ENCODE measurements around the gene CNTRL. TPM values are rescaled to one million over a fixed set of nuclear protein-coding genes. Genes with fewer than 3 reads are reported as not detected.
A peak's percentile ranks its signal among the peaks of the same experiment; 100 is the strongest.

The CNTRL gene
- total RNA-seq, 1 donor from 2014 or later: 7.5 TPM

DNA sequence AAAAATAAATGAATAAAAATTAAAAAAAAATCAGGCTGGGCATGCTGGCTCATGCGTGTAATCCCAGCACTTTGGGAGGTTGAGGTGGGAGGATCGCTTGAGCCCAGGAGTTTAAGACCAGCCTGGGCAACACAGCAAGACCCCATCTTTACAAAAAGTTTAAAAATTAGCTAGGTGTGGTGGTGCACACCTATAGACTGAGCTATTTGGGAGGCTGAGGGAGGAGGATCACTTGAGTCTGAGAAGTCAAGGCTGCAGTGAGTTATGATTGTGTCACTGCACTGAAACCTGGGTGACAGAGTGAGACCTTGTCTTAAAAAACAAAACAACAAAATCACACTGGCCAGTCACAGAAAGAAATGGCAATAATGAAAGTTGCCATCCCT is 3.4 kb upstream of the CNTRL start:
- Mint-ChIP-seq H3K27ac (ENCODE audit: unreplicated experiment) (no peak overlapping the region), H3K4me3 (ENCODE audit: unreplicated experiment) (no peak overlapping the region), H3K36me3 (ENCODE audit: unreplicated experiment) (peaks cover 11% of the 10 kb centered on the region), H3K27me3 (ENCODE audit: unreplicated experiment) (no peaks in the 10 kb centered on the region), H3K9me3 (ENCODE audit: unreplicated experiment) (peaks cover 15% of the 10 kb centered on the region), H3K4me1 (ENCODE audit: unreplicated experiment) (peaks cover 22% of the 10 kb centered on the region)
- TF ChIP-seq, protein P1, sequence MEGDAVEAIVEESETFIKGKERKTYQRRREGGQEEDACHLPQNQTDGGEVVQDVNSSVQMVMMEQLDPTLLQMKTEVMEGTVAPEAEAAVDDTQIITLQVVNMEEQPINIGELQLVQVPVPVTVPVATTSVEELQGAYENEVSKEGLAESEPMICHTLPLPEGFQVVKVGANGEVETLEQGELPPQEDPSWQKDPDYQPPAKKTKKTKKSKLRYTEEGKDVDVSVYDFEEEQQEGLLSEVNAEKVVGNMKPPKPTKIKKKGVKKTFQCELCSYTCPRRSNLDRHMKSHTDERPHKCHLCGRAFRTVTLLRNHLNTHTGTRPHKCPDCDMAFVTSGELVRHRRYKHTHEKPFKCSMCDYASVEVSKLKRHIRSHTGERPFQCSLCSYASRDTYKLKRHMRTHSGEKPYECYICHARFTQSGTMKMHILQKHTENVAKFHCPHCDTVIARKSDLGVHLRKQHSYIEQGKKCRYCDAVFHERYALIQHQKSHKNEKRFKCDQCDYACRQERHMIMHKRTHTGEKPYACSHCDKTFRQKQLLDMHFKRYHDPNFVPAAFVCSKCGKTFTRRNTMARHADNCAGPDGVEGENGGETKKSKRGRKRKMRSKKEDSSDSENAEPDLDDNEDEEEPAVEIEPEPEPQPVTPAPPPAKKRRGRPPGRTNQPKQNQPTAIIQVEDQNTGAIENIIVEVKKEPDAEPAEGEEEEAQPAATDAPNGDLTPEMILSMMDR (IDR thresholded peaks at IDR 0.05): no peak
- DNase-seq (ENCODE audit: extremely low spot score, unreplicated experiment): no peak

DNA sequence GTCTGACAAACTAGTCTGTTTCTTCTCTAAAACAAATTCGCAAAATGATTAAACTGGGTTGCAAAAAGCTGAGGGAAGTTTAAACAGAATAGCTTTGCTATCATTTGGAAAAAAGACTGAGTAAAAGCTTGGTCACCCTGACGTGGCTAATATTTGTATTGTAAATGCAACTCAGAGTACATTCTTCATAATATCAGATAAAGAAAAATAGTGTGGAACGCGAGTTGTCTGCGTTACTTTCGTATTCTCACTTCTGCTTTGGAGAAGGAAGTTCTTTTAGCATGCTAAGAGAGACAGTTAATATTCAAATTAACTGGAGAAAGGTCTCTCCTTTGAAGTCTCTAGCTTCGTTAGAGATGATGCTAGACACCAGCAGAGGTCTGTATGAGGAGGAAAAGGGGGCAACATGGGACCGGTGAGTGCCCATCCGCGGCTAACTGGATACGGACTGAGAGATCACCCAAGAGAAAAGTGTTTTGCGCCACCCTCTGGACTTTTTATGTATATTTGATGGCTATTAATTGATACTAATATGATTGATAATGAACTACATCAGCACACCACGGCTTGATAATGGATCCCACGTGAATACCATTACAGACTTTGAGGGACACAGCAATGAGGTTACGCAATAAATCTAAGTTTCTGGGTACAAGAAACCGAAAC is 2.9 kb upstream of the CNTRL start:
- H3K9me3 Mint-ChIP-seq (ENCODE audit: unreplicated experiment): peaks cover 15% of the 10 kb centered on the region
- DNase-seq (ENCODE audit: extremely low spot score, unreplicated experiment): no peak
- peaks cover 11% of the 10 kb centered on the region for H3K36me3 Mint-ChIP-seq (ENCODE audit: unreplicated experiment)
- no peaks in the 10 kb centered on the region for H3K27me3 Mint-ChIP-seq (ENCODE audit: unreplicated experiment)
- H3K4me1 Mint-ChIP-seq (ENCODE audit: unreplicated experiment): peaks cover 22% of the 10 kb centered on the region
- TF ChIP-seq, protein P1 (IDR thresholded peaks at IDR 0.05): peak; percentile 31
- no peak overlapping the region for H3K27ac Mint-ChIP-seq (ENCODE audit: unreplicated experiment)
- H3K4me3 Mint-ChIP-seq (ENCODE audit: unreplicated experiment): no peak overlapping the region

DNA sequence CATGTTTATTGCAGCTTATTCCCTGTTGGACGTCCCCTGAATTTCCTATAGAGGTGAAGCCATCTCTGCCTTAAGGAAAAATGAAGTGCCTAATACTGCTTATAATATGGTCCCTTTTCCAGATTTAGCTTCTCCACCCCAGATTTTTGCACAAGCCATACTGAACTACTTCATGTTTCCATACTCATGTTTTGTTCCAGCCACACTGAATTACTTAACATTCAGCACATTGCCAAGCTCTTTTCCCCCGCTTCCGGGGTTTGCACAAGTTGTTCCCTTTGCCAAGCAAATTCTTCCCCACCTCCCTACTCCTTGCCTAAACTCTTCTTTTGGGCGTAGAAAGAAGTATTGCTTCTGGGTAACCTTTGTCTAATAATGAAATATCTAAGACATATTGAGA is 1.7 kb upstream of the CNTRL start:
- TF ChIP-seq, protein P1 (IDR thresholded peaks at IDR 0.05): no peak
- Mint-ChIP-seq H3K27me3 (ENCODE audit: unreplicated experiment) (no peaks in the 10 kb centered on the region), H3K4me1 (ENCODE audit: unreplicated experiment) (peaks cover 22% of the 10 kb centered on the region), H3K9me3 (ENCODE audit: unreplicated experiment) (peaks cover 12% of the 10 kb centered on the region), H3K36me3 (ENCODE audit: unreplicated experiment) (peaks cover 9% of the 10 kb centered on the region), H3K27ac (ENCODE audit: unreplicated experiment) (no peak overlapping the region), H3K4me3 (ENCODE audit: unreplicated experiment) (no peak overlapping the region)
- no peak for DNase-seq (ENCODE audit: extremely low spot score, unreplicated experiment)

DNA sequence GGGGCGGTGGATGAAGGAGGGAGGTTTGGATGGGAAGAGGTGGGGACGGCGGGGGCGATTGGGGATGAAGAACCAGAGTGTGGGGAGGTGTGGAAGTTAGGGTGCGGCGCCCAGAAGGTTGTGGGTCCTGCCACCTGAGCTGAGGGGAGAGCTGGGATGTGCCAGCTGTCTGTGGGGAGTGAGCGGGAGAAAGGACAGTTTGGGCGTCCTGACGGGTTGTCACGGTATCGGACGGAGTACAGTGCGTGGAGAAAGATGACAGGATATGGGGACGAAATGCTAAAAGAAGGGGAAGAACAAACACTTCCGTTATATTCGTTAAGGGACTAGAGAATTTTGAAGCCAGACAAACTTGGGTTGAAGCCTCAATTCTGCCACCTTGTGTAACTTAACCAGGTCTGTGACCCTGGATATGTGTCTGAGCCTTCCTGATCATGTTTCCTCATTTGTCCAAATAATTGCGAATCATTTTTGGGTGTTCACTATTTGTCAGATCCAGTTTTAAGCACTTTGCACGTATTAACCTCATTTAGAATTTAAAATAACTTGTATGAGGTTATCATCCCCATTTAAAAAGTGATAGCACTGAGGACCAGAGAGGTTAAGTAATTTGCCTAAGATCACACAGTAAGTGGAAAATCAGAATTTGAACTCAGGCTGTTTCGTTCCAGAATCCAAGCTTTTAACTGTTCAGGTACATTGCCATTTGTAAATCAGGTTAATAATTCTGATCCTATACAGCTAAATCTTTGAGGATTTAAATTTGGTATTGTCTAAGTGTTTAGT is 689 bp downstream of the CNTRL start:
- peaks cover 22% of the 10 kb centered on the region for H3K4me1 Mint-ChIP-seq (ENCODE audit: unreplicated experiment)
- TF ChIP-seq, protein P1 (IDR thresholded peaks at IDR 0.05): peak; percentile 29
- peak overlapping the region; percentile 96 for H3K27ac Mint-ChIP-seq (ENCODE audit: unreplicated experiment)
- H3K9me3 Mint-ChIP-seq (ENCODE audit: unreplicated experiment): no peaks in the 10 kb centered on the region
- H3K27me3 Mint-ChIP-seq (ENCODE audit: unreplicated experiment): no peaks in the 10 kb centered on the region
- H3K4me3 Mint-ChIP-seq (ENCODE audit: unreplicated experiment): peak overlapping the region; percentile 96
- no peak for DNase-seq (ENCODE audit: extremely low spot score, unreplicated experiment)
- H3K36me3 Mint-ChIP-seq (ENCODE audit: unreplicated experiment): no peaks in the 10 kb centered on the region

DNA sequence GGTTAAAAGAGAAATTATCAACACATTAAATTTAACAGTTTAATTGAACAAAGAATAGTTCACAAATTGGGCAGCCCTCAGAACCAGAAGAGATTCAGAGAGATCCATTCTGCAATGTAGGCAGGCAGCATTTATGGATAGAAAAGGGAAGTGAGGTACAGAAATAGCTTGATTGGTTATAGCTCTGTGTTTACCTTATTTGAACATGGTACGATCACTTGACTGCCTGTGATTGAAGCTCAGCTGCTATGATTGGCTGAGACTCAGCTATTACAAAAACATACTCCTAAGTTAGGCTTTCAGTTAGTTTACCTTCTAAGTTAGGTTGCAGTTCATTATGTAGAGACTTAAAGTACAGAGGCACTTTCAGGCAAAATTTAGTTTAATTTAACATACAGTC is 7.3 kb downstream of the CNTRL start:
- TF ChIP-seq, protein P1 (IDR thresholded peaks at IDR 0.05): no peak

More for the DNA sequence above, 7.3 kb downstream of the CNTRL start:
- Mint-ChIP-seq H3K4me3 (ENCODE audit: unreplicated experiment) (no peak overlapping the region), H3K9me3 (ENCODE audit: unreplicated experiment) (no peaks in the 10 kb centered on the region), H3K36me3 (ENCODE audit: unreplicated experiment) (peaks cover 3% of the 10 kb centered on the region), H3K4me1 (ENCODE audit: unreplicated experiment) (no peaks in the 10 kb centered on the region), H3K27me3 (ENCODE audit: unreplicated experiment) (no peaks in the 10 kb centered on the region), H3K27ac (ENCODE audit: unreplicated experiment) (no peak overlapping the region)
- no peak for DNase-seq (ENCODE audit: extremely low spot score, unreplicated experiment)
